Gastroesophageal sphincter (tissue), 4 donors: ENCODE measurements around the gene OAS2. TPM values are rescaled to one million over a fixed set of nuclear protein-coding genes. Genes with fewer than 3 reads are reported as not detected.

ENCODE experiments used
- ATAC-seq: fragments of 150-250 bp; one replicate; pipeline ENCODE4 v1.9.1; 2016; ENCODE audit warnings: mild to moderate bottlenecking, moderate library complexity
- H3K27ac ChIP-seq, 4 donors: fragments of 200-600 bp; sonication (generic) in 3 of 4; 1 replicate in 3 of 4; 2 replicates in 1 of 4; pipeline ENCODE4 v1.5.1; 2016 to 2019
- H3K27me3 ChIP-seq: fragments of 200-600 bp; sonication (generic); one replicate; pipeline ENCODE4 v1.5.1; 2019
- H3K36me3 ChIP-seq, 2 donors: fragments of 200-600 bp; sonication (generic); one replicate each; pipeline ENCODE4 v1.5.1; 2019; ENCODE audit warnings: control low read depth in 1 of 2
- H3K4me1 ChIP-seq, 3 donors: fragments of 200-600 bp; sonication (generic); 1 replicate in 2 of 3; 2 replicates in 1 of 3; pipeline ENCODE4 v1.5.1; 2016 to 2019; ENCODE audit warnings: control low read depth in 2 of 3
- H3K4me3 ChIP-seq, 2 donors: fragments of 200-600 bp; sonication (generic); one replicate each; pipeline ENCODE4 v1.5.1; 2019; ENCODE audit warnings: mild to moderate bottlenecking in 1 of 2, moderate library complexity in 1 of 2
- H3K9me3 ChIP-seq, 3 donors: fragments of 200-600 bp; sonication (generic); one replicate each; pipeline ENCODE4 v1.5.1; 2017 to 2019; ENCODE audit warnings: control low read depth in 2 of 3
- CTCF ChIP-seq, 4 experiments: fragments of 200-600 bp in 2 of 4; fragments of 450-650 bp in 2 of 4; sonication (generic) in 1 of 4; IDR thresholded peaks; one replicate each; pipeline ENCODE4 v1.5.1; 2017 to 2019; ENCODE audit warnings: antibody characterized with exemption in 4 of 4, mild to moderate bottlenecking in 2 of 4, moderate library complexity in 2 of 4
- EP300 ChIP-seq: sonication (generic); formaldehyde crosslinking; IDR thresholded peaks from one replicate; pipeline ENCODE4 v1.6.1; 2017; ENCODE audit warnings: antibody characterized with exemption, mild to moderate bottlenecking
- POLR2A ChIP-seq, 2 donors: fragments of 450-650 bp; IDR thresholded peaks; one replicate each; pipeline ENCODE4 v1.6.1; 2017; ENCODE audit warnings: antibody characterized with exemption in 2 of 2, mild to moderate bottlenecking in 2 of 2, moderate library complexity in 1 of 2
- POLR2AphosphoS5 ChIP-seq: sonication (generic); formaldehyde crosslinking; IDR thresholded peaks from one replicate; pipeline ENCODE4 v1.6.1; 2017; ENCODE audit warnings: antibody characterized with exemption
- WGBS, 2 donors: methylation state at CpG; one replicate each; pipeline ENCODE4 v1.1.5; 2018; ENCODE audit warnings: low coverage in 1 of 2; 5-methylcytosine and 5-hydroxymethylcytosine counted together
- total RNA-seq, 4 donors: library from RNA; depleted of rRNA; stranded (reverse); fragments of >200 nt; gene quantifications; one replicate each; pipeline ENCODE4 v1.1.0, GENCODE V29; 2016

OAS2 gene
- total RNA-seq, 4 donors from 2014 or later = 6.5 to 10.0 (median 7.5) TPM

DNA sequence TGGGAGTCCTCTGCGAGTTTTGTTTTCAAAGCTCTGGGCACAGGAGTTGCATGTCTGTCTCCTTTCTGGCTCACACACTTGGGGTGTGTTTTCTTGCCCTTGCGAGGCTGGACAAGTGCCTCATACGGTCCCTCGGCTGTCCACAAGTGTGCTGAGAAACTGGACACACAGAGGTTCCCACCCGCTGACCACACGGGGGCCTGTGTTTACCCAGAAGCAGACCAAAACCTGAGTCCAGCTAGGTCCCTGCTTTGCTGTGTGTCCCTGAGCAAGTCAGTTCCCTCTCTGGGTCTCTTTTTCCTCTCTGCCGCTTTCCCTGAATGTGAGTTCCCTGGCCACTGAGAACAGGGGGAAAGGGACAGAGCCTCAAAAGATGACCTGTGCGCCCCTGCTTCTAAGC, 678 bp upstream of the OAS2 start:
- Histone ChIP-seq H3K27ac (peak overlapping the region; percentile 2 to 83 (median 70)), H3K4me3 (peak overlapping the region; percentile 27 to 54), H3K27me3 (no peaks in the 10 kb centered on the region), H3K36me3 (no peaks in the 10 kb centered on the region), H3K4me1 (peaks cover 0 to 30% (median 2%) of the 10 kb centered on the region in 3 donors), H3K9me3 (peaks cover 0 to 11% (median 0%) of the 10 kb centered on the region in 3 donors)
- no peak for ATAC-seq
- TF ChIP-seq EP300 (no peak), POLR2A (IDR thresholded peaks at IDR 0.05) (no peak), CTCF (IDR thresholded peaks at IDR 0.05) (no peak), POLR2AphosphoS5 (no peak)
- WGBS, 2 donors = 54 to 56% methylated on average over 4 to 6 of the region's 8 CpGs

GRCh38 chr12:112979041-112979680, 842 bp downstream of the OAS2 start:
- no peaks in the 10 kb centered on the region for H3K27me3 ChIP-seq
- peak overlapping the region in 3 of 4 donors; percentile 66 to 83 (median 75) for H3K27ac ChIP-seq
- no peak for ATAC-seq
- peaks cover 0 to 30% (median 2%) of the 10 kb centered on the region in 3 donors for H3K4me1 ChIP-seq
- WGBS, 2 donors = 48 to 66% methylated on average over 2 to 3 of the region's 6 CpGs
- peaks cover 0 to 11% (median 0%) of the 10 kb centered on the region in 3 donors for H3K9me3 ChIP-seq
- TF ChIP-seq EP300 (no peak), POLR2AphosphoS5 (no peak), CTCF (IDR thresholded peaks at IDR 0.05) (no peak), POLR2A (IDR thresholded peaks at IDR 0.05) (no peak)
- peak overlapping the region; percentile 27 to 54 for H3K4me3 ChIP-seq
- H3K36me3 ChIP-seq = no peaks in the 10 kb centered on the region

DNA sequence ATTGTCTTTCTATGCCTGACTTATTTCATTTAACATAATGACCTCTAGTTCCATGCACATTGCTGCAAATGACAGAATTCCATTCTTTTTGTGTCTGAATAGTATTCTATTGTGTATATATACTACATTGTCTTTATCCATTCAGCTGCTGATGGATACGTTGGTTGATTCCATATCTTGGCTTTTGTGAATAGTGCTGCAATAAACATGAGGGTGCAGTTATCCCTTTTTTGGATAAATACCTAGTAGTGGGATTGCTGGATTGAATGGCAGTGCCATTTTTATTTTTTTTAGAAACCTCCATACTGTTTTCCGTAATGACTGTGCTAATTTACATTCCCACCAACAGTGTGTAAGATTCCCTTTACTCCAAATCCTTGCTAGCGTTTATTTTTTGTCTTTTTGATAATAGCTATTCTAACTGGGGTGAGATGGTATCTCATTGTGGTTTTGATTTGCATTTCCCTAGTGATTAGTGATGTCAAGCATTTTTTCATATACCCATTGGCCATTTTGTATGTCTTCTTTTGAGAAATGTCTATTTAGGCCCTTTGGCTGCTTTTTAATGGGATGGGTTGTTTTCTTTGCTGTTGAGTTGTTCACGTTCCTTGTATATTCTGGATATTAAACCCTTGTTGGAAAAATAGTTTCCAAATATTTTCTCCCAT, 2.3 kb downstream of the OAS2 start:
- no peak for ATAC-seq
- Histone ChIP-seq H3K9me3 (peaks cover 0 to 19% (median 0%) of the 10 kb centered on the region in 3 donors), H3K4me1 (peaks cover 0 to 30% (median 2%) of the 10 kb centered on the region in 3 donors), H3K4me3 (no peak overlapping the region), H3K27ac (no peak overlapping the region), H3K36me3 (no peaks in the 10 kb centered on the region), H3K27me3 (no peaks in the 10 kb centered on the region)
- WGBS, 2 donors = 60 to 74% methylated on average over 4 of the region's 4 CpGs
- no peak for TF ChIP-seq POLR2AphosphoS5
- no peak for TF ChIP-seq EP300
- no peak for TF ChIP-seq POLR2A (IDR thresholded peaks at IDR 0.05)
- TF ChIP-seq CTCF (IDR thresholded peaks at IDR 0.05) = no peak

- TF ChIP-seq EP300 (no peak), CTCF (IDR thresholded peaks at IDR 0.05) (no peak), POLR2A (IDR thresholded peaks at IDR 0.05) (no peak), POLR2AphosphoS5 (no peak)
- peaks cover 0 to 19% (median 0%) of the 10 kb centered on the region in 3 donors for H3K9me3 ChIP-seq
- ATAC-seq = no peak
- 91 to 100% methylated on average over 1 of the region's 1 CpG for WGBS, 2 donors
- H3K36me3 ChIP-seq = peaks cover 0 to 11% of the 10 kb centered on the region in 2 donors
- H3K4me3 ChIP-seq = no peak overlapping the region
- no peaks in the 10 kb centered on the region for H3K4me1 ChIP-seq
- H3K27ac ChIP-seq = no peak overlapping the region
- H3K27me3 ChIP-seq = no peaks in the 10 kb centered on the region
Measured at GRCh38 chr12:112985642-112986290, 7.4 kb downstream of the OAS2 start.
